GM23338 (cell line): ENCODE data around the gene ITIH5. TPM values are rescaled to one million over a fixed set of nuclear protein-coding genes. Genes with fewer than 3 reads are reported as not detected.

Source experiments
- ATAC-seq: fragments of 200-7000 bp; cut with Tn5 transposase; 3 replicates; pipeline ENCODE4 v1.9.1; 2020
- DNase-seq: peaks from one replicate; pipeline ENCODE4 v3.0.0-alpha.2; 2015; ENCODE audit warnings: low spot score
- H2AFZ ChIP-seq: fragments of 200-600 bp; sonication (generic); 2 replicates; pipeline ENCODE4 v1.8.0; 2016; ENCODE audit warnings: antibody characterized with exemption, mild to moderate bottlenecking, moderate library complexity
- H3F3A ChIP-seq: fragments of 200-600 bp; sonication (generic); replicated peaks from 2 replicates; pipeline ENCODE4 v1.8.0; 2017; ENCODE audit warnings: antibody characterized with exemption, mixed run types, low read depth
- H3K27ac ChIP-seq: fragments of 200-600 bp; sonication (generic); 2 replicates; pipeline ENCODE4 v1.6.1; 2016; ENCODE audit warnings: low read depth
- H3K27me3 ChIP-seq: fragments of 200-600 bp; sonication (generic); 2 replicates; pipeline ENCODE4 v1.8.0; 2016; ENCODE audit warnings: mild to moderate bottlenecking, mixed run types, moderate library complexity; ENCODE audit not compliant: insufficient read depth
- H3K36me3 ChIP-seq: fragments of 200-600 bp; sonication (generic); 2 replicates; pipeline ENCODE4 v1.8.0; 2016; ENCODE audit warnings: mild to moderate bottlenecking; ENCODE audit not compliant: insufficient read depth
- H3K4me1 ChIP-seq: fragments of 200-600 bp; sonication (generic); 2 replicates; pipeline ENCODE4 v1.8.0; 2016; ENCODE audit warnings: mild to moderate bottlenecking, moderate library complexity; ENCODE audit not compliant: insufficient read depth
- H3K4me2 ChIP-seq: fragments of 200-600 bp; sonication (generic); 2 replicates; pipeline ENCODE4 v1.7.1; 2017; ENCODE audit warnings: mixed run types
- H3K4me3 ChIP-seq: fragments of 200-600 bp; sonication (generic); 2 replicates; pipeline ENCODE4 v1.6.1; 2016; ENCODE audit warnings: mixed run types
- H3K79me2 ChIP-seq: fragments of 200-600 bp; sonication (generic); replicated peaks from 2 replicates; pipeline ENCODE4 v1.8.0; 2017; ENCODE audit warnings: mild to moderate bottlenecking; ENCODE audit not compliant: insufficient read depth
- H3K9me2 ChIP-seq: fragments of 200-600 bp; sonication (generic); 2 replicates; pipeline ENCODE4 v1.8.0; 2017; ENCODE audit not compliant: insufficient read depth
- H4K20me1 ChIP-seq: fragments of 200-600 bp; sonication (generic); replicated peaks from 2 replicates; pipeline ENCODE4 v1.8.0; 2017; ENCODE audit warnings: mild to moderate bottlenecking; ENCODE audit not compliant: insufficient read depth
- H3K27ac Mint-ChIP-seq: 2 replicates; pipeline ENCODE4 v1.8.0; 2020; ENCODE audit warnings: inconsistent platforms, mild to moderate bottlenecking, moderate library complexity, mixed read lengths
- H3K27me3 Mint-ChIP-seq: 3 replicates; pipeline ENCODE4 v1.8.0; 2022; ENCODE audit warnings: low read depth, mild to moderate bottlenecking, moderate library complexity, mixed read lengths, inconsistent platforms; ENCODE audit not compliant: insufficient read depth, poor library complexity
- H3K36me3 Mint-ChIP-seq: 3 replicates; pipeline ENCODE4 v1.8.0; 2021; ENCODE audit warnings: low read depth, mild to moderate bottlenecking, inconsistent platforms, moderate library complexity, mixed read lengths
- H3K4me1 Mint-ChIP-seq: 3 replicates; pipeline ENCODE4 v1.8.0; 2020; ENCODE audit warnings: mild to moderate bottlenecking, inconsistent platforms, mixed read lengths
- H3K4me3 Mint-ChIP-seq: 3 replicates; pipeline ENCODE4 v1.8.0; 2021; ENCODE audit warnings: moderate library complexity, mild to moderate bottlenecking, inconsistent platforms, mixed read lengths
- H3K9me3 Mint-ChIP-seq: 3 replicates; pipeline ENCODE4 v1.8.0; 2020; ENCODE audit warnings: moderate library complexity, mild to moderate bottlenecking, inconsistent platforms, mixed read lengths
- CREB1 ChIP-seq: fragments of 250-450 bp; sonication (Bioruptor Pico); IDR thresholded peaks from 2 replicates; pipeline ENCODE4 v1.5.0; 2020; ENCODE audit warnings: low read depth, mild to moderate bottlenecking, moderate library complexity
- CTCF ChIP-seq, 2 experiments: fragments of 200-600 bp in 1 of 2; sonication (generic) in 1 of 2; conservative IDR thresholded peaks; 2 replicates each; pipeline versions ENCODE4 v1.5.1 to v1.6.1; 2016 to 2017; ENCODE audit warnings: antibody characterized with exemption in 2 of 2, low read depth in 2 of 2, mild to moderate bottlenecking in 2 of 2, moderate library complexity in 1 of 2
- ETS1 ChIP-seq: IDR thresholded peaks from 2 replicates; pipeline ENCODE4 v1.6.1; 2016; ENCODE audit warnings: antibody characterized with exemption
- EZH2 ChIP-seq: fragments of 200-600 bp; sonication (generic); IDR thresholded peaks from one replicate; pipeline ENCODE4 v1.8.0; 2017; ENCODE audit warnings: antibody characterized with exemption, mild to moderate bottlenecking, low read depth; ENCODE audit not compliant: unreplicated experiment
- EZH2phosphoT487 ChIP-seq: fragments of 200-600 bp; sonication (generic); IDR thresholded peaks from one replicate; pipeline ENCODE4 v1.8.1; 2018; ENCODE audit warnings: antibody characterized with exemption; ENCODE audit not compliant: unreplicated experiment
- JUNB ChIP-seq: IDR thresholded peaks from one replicate; pipeline ENCODE4 v1.6.1; 2016; ENCODE audit warnings: antibody characterized with exemption; ENCODE audit not compliant: unreplicated experiment
- NANOG ChIP-seq: IDR thresholded peaks from 2 replicates; pipeline ENCODE4 v1.6.1; 2016; ENCODE audit warnings: antibody characterized with exemption, borderline replicate concordance
- POLR2AphosphoS5 ChIP-seq: IDR thresholded peaks from 2 replicates; pipeline ENCODE4 v1.6.1; 2016; ENCODE audit warnings: antibody characterized with exemption, low read depth
- REST ChIP-seq: IDR thresholded peaks from one replicate; pipeline ENCODE4 v1.6.1; 2018; ENCODE audit warnings: antibody characterized with exemption; ENCODE audit not compliant: unreplicated experiment
- STAT1 ChIP-seq: IDR thresholded peaks from one replicate; pipeline ENCODE4 v1.6.1; 2016; ENCODE audit warnings: antibody characterized with exemption; ENCODE audit not compliant: unreplicated experiment
- ZNF114 ChIP-seq: fragments of 250-450 bp; sonication (Bioruptor Pico); IDR thresholded peaks from 2 replicates; pipeline ENCODE4 v1.5.0; 2020; ENCODE audit warnings: mild to moderate bottlenecking, moderate library complexity
- ZNF331 ChIP-seq: fragments of 250-450 bp; sonication (Bioruptor Pico); IDR thresholded peaks from 2 replicates; pipeline ENCODE4 v1.5.0; 2020; ENCODE audit warnings: low read depth, mild to moderate bottlenecking, moderate library complexity
- ZNF462 ChIP-seq: fragments of 250-450 bp; sonication (Bioruptor Pico); IDR thresholded peaks from 2 replicates; pipeline ENCODE4 v1.5.0; 2020; ENCODE audit warnings: mild to moderate bottlenecking, moderate library complexity
- polyA plus RNA-seq: library from polyadenylated mRNA; unstranded; fragments of >200 nt; fragmentation: Nextera tagmentation; extraction: Ambion mirVana; gene quantifications from 2 replicates; pipeline ENCODE4 v1.2.1, GENCODE V29; 2016
- total RNA-seq: library from RNA; depleted of rRNA; stranded (reverse); fragments of >200 nt; shearing (Covaris generic); gene quantifications from 2 replicates; pipeline ENCODE4 v1.2.3, GENCODE V29; 2014

The ITIH5 gene
- total and polyA plus RNA-seq, 2 experiments from 2014 or later = 0.99 to 2.2 TPM

- no peak overlapping the region for H3K4me3 ChIP-seq
- H3F3A ChIP-seq = no peaks in the 10 kb centered on the region
- Mint-ChIP-seq H3K27ac (no peak overlapping the region), H3K4me3 (no peak overlapping the region), H3K4me1 (peaks cover 8% of the 10 kb centered on the region), H3K9me3 (no peaks in the 10 kb centered on the region), H3K27me3 (peaks cover 10% of the 10 kb centered on the region), H3K36me3 (no peaks in the 10 kb centered on the region)
- no peak overlapping the region for H2AFZ ChIP-seq
- 0 out of 2 replicates have a peak, but pooled peaks cover 3% of the 10 kb centered on the region for H3K4me1 ChIP-seq
- H3K9me2 ChIP-seq = peaks cover 5% of the 10 kb centered on the region; the same call in 1 of the 2 replicates
- no peak overlapping the region for H3K4me2 ChIP-seq
- no peak for TF ChIP-seq ETS1
- TF ChIP-seq ZNF462 (CRISPR knock-in tag) = no peak
- no peak for TF ChIP-seq ZNF331 (CRISPR knock-in tag)
- no peak for TF ChIP-seq NANOG
- no peak for TF ChIP-seq CREB1 (CRISPR knock-in tag)
- TF ChIP-seq STAT1 = no peak
- TF ChIP-seq EZH2 = no peak
- TF ChIP-seq EZH2phosphoT487 = no peak
- TF ChIP-seq ZNF114 (CRISPR knock-in tag) = no peak
- TF ChIP-seq JUNB = no peak
- no peak for TF ChIP-seq POLR2AphosphoS5
- no peak for TF ChIP-seq CTCF (conservative IDR thresholded peaks at IDR 0.05; ENCODE audit: low read depth in 2 of 2)
- no peak for TF ChIP-seq REST
- DNase-seq (no peak), ATAC-seq (no peak)
- H3K27me3 ChIP-seq = no peaks in the 10 kb centered on the region
- H3K36me3 ChIP-seq = no peaks in the 10 kb centered on the region
- no peaks in the 10 kb centered on the region for H3K79me2 ChIP-seq
- H3K27ac ChIP-seq = no peak overlapping the region
- no peaks in the 10 kb centered on the region for H4K20me1 ChIP-seq
These were observed 120.3 kb downstream of the ITIH5 start for GRCh38 chr10:7546385-7546967.
